HCT116 (cell line): ENCODE data around the gene C9orf85.

Experiments used
- EGR1 ChIP-seq: IDR thresholded peaks from 2 replicates; pipeline ENCODE4 v1.6.1; 2012; ENCODE audit warnings: low read depth
- ELF1 ChIP-seq: IDR thresholded peaks from 2 replicates; pipeline ENCODE4 v1.6.1; 2012; ENCODE audit warnings: low read depth, borderline replicate concordance
- EZH2 ChIP-seq: fragments of 200-600 bp; sonication (generic); IDR thresholded peaks from 2 replicates; pipeline ENCODE4 v1.6.1; 2017; ENCODE audit warnings: antibody characterized with exemption, mixed run types
- RAD21 ChIP-seq: IDR thresholded peaks from 2 replicates; pipeline ENCODE4 v1.6.1; 2012; ENCODE audit warnings: low read depth, mild to moderate bottlenecking
- TCF7L2 ChIP-seq: IDR thresholded peaks from 2 replicates; pipeline ENCODE4 v1.7.0; 2011; ENCODE audit warnings: borderline replicate concordance, inconsistent platforms; ENCODE audit not compliant: insufficient read depth, insufficient read length; ENCODE audit errors: extremely low read depth
- TF ChIP-seq, protein P1 (sequence below): IDR thresholded peaks from 2 replicates; pipeline ENCODE4 v1.6.1; 2012
- TF ChIP-seq, protein P2 (sequence below), 3 experiments: fragments of 200-600 bp in 1 of 3; sonication (generic) in 1 of 3; IDR thresholded peaks in 2 of 3; conservative IDR thresholded peaks in 1 of 3; 2 replicates each; pipeline ENCODE4 v1.5.1; 2012 to 2017; ENCODE audit warnings: low read depth in 2 of 3, low read length in 2 of 3, antibody characterized with exemption in 1 of 3, borderline replicate concordance in 1 of 3, control low read depth in 1 of 3, mild to moderate bottlenecking in 1 of 3, mixed read lengths in 1 of 3, mixed run types in 1 of 3, moderate library complexity in 1 of 3; ENCODE audit not compliant: insufficient read depth in 1 of 3

DNA sequence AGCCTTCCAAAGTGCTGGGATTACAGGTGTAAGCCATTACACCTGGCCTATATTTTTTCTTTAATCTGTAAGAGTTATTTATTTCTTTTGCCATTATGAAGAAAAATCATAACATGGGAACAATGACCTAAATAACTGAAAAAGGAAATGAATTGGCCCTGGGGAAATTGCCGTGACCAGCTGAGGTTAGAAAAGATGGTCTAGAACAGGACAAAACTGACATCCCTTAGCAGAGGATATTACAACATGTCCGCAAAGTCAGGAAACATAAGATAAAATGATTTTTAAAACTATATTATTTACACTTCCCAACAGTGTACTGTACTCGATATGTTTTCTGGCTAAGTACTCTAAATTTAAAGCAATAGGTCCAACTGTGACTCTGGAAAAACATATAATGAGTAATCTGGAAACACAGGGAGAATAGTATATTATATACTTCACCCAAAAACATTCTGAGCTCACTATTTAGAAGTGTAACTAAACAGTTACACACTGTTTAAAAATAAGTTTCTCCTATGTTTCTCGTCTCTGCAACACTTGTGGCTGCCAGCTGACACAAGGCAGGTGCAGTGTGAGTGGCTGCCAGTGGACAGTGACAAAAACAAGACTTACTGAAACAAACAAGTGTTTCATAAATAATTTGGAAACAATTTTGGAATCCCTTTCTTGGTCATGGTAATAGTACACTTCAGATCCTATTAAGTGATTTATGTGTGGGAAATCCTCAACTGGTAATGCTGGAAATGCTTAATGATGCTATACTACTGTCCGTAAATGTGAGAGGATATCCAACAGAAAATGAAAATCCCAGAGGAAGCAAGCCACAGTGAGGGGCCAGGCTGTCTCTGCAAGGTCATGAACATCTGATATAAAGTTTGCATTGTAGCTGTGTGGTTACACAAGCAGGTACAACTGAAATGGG is 69.1 kb downstream of the C9orf85 start:
- TF ChIP-seq, protein P1, sequence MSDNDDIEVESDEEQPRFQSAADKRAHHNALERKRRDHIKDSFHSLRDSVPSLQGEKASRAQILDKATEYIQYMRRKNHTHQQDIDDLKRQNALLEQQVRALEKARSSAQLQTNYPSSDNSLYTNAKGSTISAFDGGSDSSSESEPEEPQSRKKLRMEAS, result no peak
- TF ChIP-seq EZH2, result no peak
- TF ChIP-seq EGR1, result no peak
- TF ChIP-seq, protein P2, sequence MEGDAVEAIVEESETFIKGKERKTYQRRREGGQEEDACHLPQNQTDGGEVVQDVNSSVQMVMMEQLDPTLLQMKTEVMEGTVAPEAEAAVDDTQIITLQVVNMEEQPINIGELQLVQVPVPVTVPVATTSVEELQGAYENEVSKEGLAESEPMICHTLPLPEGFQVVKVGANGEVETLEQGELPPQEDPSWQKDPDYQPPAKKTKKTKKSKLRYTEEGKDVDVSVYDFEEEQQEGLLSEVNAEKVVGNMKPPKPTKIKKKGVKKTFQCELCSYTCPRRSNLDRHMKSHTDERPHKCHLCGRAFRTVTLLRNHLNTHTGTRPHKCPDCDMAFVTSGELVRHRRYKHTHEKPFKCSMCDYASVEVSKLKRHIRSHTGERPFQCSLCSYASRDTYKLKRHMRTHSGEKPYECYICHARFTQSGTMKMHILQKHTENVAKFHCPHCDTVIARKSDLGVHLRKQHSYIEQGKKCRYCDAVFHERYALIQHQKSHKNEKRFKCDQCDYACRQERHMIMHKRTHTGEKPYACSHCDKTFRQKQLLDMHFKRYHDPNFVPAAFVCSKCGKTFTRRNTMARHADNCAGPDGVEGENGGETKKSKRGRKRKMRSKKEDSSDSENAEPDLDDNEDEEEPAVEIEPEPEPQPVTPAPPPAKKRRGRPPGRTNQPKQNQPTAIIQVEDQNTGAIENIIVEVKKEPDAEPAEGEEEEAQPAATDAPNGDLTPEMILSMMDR (IDR thresholded peaks at IDR 0.05 in 2 of 3, conservative IDR thresholded peaks at IDR 0.05 in 1 of 3; ENCODE audit: borderline replicate concordance in 1 of 3, insufficient read depth in 1 of 3, low read depth in 2 of 3, low read length in 2 of 3), result no peak
- TF ChIP-seq ELF1, result no peak
- no peak for TF ChIP-seq RAD21
- no peak for TF ChIP-seq TCF7L2
